Measurements from ENCODE around the gene AP2M1. TPM values are rescaled to one million over a fixed set of nuclear protein-coding genes. Genes with fewer than 3 reads are reported as not detected.

Gene AP2M1
- total and polyA plus RNA-seq, 2 of the 13 experiments (the other 11 are each of a cell fraction or from before 2014, with no cell fraction given), result 126 to 146 TPM

DNA sequence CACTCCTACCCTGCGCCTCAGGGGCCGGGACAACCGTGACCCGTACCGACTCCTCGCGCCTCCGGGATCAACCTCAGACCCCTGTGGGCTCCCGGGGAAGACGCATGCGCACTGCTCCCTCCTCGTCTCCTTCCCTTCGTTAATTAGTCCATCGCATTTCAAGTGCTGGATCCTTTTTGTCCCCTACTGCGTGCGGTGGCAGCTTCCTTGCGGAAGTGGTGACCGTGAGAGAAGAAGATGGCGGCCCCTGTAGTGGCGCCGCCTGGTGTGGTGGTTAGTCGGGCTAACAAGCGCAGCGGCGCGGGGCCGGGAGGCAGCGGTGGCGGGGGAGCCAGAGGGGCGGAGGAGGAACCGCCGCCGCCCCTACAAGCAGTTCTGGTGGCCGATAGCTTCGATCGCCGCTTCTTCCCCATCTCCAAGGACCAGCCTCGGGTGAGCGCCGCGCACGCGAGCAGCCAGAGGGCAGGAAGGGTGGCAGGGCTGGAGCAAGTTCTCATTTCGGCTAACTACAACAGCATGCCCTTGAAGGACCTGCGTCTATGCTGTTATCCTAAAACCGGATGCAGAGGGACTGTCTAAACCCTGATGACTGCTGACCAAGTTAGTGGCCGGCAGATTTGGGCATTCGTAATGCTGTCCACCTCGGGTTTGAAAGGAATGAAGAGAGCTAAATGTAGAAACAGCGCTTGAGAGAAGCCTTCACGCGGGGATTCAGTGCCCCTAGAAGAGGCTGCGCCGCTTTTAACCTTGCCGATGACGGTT lies 39.3 kb upstream of the AP2M1 start, which contains the start of gene EIF2B5 (continued):
- TF ChIP-seq GFI1 (CRISPR knock-in tag; IDR thresholded peaks at IDR 0.05; ENCODE audit: borderline replicate concordance) (peak; percentile 41; the same call in 1 of the 2 replicates), ZMAT3 (CRISPR knock-in tag; conservative IDR thresholded peaks at IDR 0.05) (peak; percentile 82), TSC22D2 (CRISPR knock-in tag; IDR thresholded peaks at IDR 0.05; ENCODE audit: borderline replicate concordance) (no peak), ISX (CRISPR knock-in tag; conservative IDR thresholded peaks at IDR 0.05) (0 out of 2 replicates have a peak, but pooled peaks have one; percentile 11), ZNF30 (CRISPR knock-in tag; IDR thresholded peaks at IDR 0.05) (0 out of 2 replicates have a peak, but pooled peaks have one; percentile 45), YEATS4 (CRISPR knock-in tag; IDR thresholded peaks at IDR 0.05; ENCODE audit: borderline replicate concordance) (peak; percentile 5; the same call in 1 of the 2 replicates), ZNF567 (CRISPR knock-in tag; IDR thresholded peaks at IDR 0.05; ENCODE audit: borderline replicate concordance) (no peak), ZNF790 (CRISPR knock-in tag; IDR thresholded peaks at IDR 0.05; ENCODE audit: borderline replicate concordance) (no peak), SIN3B (IDR thresholded peaks at IDR 0.05; ENCODE audit: low read length) (peak; percentile 82), ZNF143 (CRISPR knock-in tag; IDR thresholded peaks at IDR 0.05) (peak; percentile 84), KLF16 (CRISPR knock-in tag; IDR thresholded peaks at IDR 0.05) (peak in 1 of 2 experiments; percentile 93; a peak in 2 of 4 replicates), ZNF713 (CRISPR knock-in tag; IDR thresholded peaks at IDR 0.05) (no peak), ZNF431 (CRISPR knock-in tag; IDR thresholded peaks at IDR 0.05; ENCODE audit: borderline replicate concordance, low read depth) (0 out of 2 replicates have a peak, but pooled peaks have one; percentile 36), ELF4 (CRISPR knock-in tag; IDR thresholded peaks at IDR 0.05; ENCODE audit: borderline replicate concordance) (peak; percentile 98), ZNF720 (CRISPR knock-in tag; IDR thresholded peaks at IDR 0.05) (no peak), DR1 (CRISPR knock-in tag; IDR thresholded peaks at IDR 0.05) (peak; percentile 58), ZNF543 (CRISPR knock-in tag; IDR thresholded peaks at IDR 0.05) (no peak), SP140L (CRISPR knock-in tag; IDR thresholded peaks at IDR 0.05; ENCODE audit: borderline replicate concordance) (no peak), KDM3A (CRISPR knock-in tag; IDR thresholded peaks at IDR 0.05; ENCODE audit: low read depth) (peak; percentile 45; the same call in 1 of the 2 replicates)
- TF ChIP-seq, protein P1, sequence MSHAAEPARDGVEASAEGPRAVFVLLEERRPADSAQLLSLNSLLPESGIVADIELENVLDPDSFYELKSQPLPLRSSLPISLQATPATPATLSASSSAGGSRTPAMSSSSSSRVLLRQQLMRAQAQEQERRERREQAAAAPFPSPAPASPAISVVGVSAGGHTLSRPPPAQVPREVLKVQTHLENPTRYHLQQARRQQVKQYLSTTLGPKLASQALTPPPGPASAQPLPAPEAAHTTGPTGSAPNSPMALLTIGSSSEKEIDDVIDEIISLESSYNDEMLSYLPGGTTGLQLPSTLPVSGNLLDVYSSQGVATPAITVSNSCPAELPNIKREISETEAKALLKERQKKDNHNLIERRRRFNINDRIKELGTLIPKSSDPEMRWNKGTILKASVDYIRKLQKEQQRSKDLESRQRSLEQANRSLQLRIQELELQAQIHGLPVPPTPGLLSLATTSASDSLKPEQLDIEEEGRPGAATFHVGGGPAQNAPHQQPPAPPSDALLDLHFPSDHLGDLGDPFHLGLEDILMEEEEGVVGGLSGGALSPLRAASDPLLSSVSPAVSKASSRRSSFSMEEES (CRISPR knock-in tag; IDR thresholded peaks at IDR 0.05), result no peak; the same call in none of the 2 replicates
- TF ChIP-seq, protein P2, sequence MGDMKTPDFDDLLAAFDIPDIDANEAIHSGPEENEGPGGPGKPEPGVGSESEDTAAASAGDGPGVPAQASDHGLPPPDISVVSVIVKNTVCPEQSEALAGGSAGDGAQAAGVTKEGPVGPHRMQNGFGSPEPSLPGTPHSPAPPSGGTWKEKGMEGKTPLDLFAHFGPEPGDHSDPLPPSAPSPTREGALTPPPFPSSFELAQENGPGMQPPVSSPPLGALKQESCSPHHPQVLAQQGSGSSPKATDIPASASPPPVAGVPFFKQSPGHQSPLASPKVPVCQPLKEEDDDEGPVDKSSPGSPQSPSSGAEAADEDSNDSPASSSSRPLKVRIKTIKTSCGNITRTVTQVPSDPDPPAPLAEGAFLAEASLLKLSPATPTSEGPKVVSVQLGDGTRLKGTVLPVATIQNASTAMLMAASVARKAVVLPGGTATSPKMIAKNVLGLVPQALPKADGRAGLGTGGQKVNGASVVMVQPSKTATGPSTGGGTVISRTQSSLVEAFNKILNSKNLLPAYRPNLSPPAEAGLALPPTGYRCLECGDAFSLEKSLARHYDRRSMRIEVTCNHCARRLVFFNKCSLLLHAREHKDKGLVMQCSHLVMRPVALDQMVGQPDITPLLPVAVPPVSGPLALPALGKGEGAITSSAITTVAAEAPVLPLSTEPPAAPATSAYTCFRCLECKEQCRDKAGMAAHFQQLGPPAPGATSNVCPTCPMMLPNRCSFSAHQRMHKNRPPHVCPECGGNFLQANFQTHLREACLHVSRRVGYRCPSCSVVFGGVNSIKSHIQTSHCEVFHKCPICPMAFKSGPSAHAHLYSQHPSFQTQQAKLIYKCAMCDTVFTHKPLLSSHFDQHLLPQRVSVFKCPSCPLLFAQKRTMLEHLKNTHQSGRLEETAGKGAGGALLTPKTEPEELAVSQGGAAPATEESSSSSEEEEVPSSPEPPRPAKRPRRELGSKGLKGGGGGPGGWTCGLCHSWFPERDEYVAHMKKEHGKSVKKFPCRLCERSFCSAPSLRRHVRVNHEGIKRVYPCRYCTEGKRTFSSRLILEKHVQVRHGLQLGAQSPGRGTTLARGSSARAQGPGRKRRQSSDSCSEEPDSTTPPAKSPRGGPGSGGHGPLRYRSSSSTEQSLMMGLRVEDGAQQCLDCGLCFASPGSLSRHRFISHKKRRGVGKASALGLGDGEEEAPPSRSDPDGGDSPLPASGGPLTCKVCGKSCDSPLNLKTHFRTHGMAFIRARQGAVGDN (CRISPR knock-in tag; IDR thresholded peaks at IDR 0.05), result peak; percentile 92
- TF ChIP-seq, protein P3, sequence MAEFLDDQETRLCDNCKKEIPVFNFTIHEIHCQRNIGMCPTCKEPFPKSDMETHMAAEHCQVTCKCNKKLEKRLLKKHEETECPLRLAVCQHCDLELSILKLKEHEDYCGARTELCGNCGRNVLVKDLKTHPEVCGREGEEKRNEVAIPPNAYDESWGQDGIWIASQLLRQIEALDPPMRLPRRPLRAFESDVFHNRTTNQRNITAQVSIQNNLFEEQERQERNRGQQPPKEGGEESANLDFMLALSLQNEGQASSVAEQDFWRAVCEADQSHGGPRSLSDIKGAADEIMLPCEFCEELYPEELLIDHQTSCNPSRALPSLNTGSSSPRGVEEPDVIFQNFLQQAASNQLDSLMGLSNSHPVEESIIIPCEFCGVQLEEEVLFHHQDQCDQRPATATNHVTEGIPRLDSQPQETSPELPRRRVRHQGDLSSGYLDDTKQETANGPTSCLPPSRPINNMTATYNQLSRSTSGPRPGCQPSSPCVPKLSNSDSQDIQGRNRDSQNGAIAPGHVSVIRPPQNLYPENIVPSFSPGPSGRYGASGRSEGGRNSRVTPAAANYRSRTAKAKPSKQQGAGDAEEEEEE (CRISPR knock-in tag; IDR thresholded peaks at IDR 0.05; ENCODE audit: borderline replicate concordance), result no peak
